Measurements from ENCODE around the gene OR1A1. TPM values are rescaled to one million over a fixed set of nuclear protein-coding genes. Genes with fewer than 3 reads are reported as not detected.

OR1A1 gene
- total RNA-seq (not detected), polyA plus RNA-seq (not detected)
- long read RNA-seq, donor 1 = 0 reads
- long read RNA-seq, donor 2 = 0 reads
- long read RNA-seq, donor 3 = 0 reads

- H3K27ac ChIP-seq = no peak within 1 kb of the TSS
- ATAC-seq (no peak), DNase-seq (no peak)
- WGBS, 4 donors = 66 to 74% (median 68%) methylated on average over 6 to 7 of the region's 7 CpGs
- H3K4me1 ChIP-seq = no peaks in the 10 kb centered on the region
- intact Hi-C loops (cut with DNase I) = no loop called here
- peaks cover 0 to 22% (median 4%) of the 10 kb centered on the region in 12 donors for H3K9me3 ChIP-seq
- TF ChIP-seq POLR2A (IDR thresholded peaks at IDR 0.05) (no peak), CTCF (IDR thresholded peaks at IDR 0.05) (no peak)
- H3K4me3 ChIP-seq = no peak within 1 kb of the TSS
- H3K36me3 ChIP-seq = no peaks in the 10 kb centered on the region
- no peaks in the 10 kb centered on the region for H3K27me3 ChIP-seq
Observed at GRCh38 chr17:3207367-3207766, at the start of gene OR1A1. OR1A1 (plus strand) TSS chr17:3207667; CDS start chr17:3215621, 7,954 bp downstream.

DNA sequence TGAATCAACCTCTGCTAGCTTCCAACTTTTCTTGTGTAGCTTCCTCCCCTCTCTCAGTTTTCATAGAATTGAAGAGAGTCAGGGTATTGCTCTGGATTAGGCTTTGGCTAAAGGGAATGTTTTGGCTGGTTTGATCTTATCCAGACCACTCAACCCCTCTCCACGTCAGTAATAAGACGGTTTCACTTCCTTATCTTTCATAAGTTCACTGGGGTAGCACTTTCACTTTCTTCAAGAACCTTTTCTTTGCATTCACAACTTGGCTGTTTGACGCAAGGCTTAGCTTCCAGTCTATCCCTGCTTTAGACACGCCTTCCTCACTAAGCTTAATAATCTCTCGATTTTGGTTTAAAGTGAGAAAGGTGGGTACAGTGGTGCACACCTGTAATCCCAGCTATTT, 39.9 kb upstream of the OR1A1 start:
- Histone ChIP-seq H3K27me3 (peaks cover 0 to 6% (median 0%) of the 10 kb centered on the region in 9 donors), H3K36me3 (no peaks in the 10 kb centered on the region), H3K27ac (no peak overlapping the region), H3K4me1 (peaks cover 0 to 6% (median 0%) of the 10 kb centered on the region in 12 donors), H3K9me3 (peaks cover 0 to 13% (median 0%) of the 10 kb centered on the region in 12 donors), H3K4me3 (no peak overlapping the region)
- DNase-seq (no peak), ATAC-seq (no peak)
- 56 to 61% (median 59%) methylated on average over 5 of the region's 5 CpGs for WGBS, 4 donors
- intact Hi-C loops (cut with DNase I) = no loop called here
- TF ChIP-seq CTCF (IDR thresholded peaks at IDR 0.05) = no peak
- TF ChIP-seq POLR2A (IDR thresholded peaks at IDR 0.05) = no peak

- 35 to 51% (median 42%) methylated on average over 4 of the region's 4 CpGs for WGBS, 4 donors
- no peak for ATAC-seq
- intact Hi-C loops (cut with DNase I) = no loop called here
- H3K36me3 ChIP-seq = no peaks in the 10 kb centered on the region
- no peak for DNase-seq
- H3K27me3 ChIP-seq = peaks cover 0 to 11% (median 0%) of the 10 kb centered on the region in 9 donors
- no peaks in the 10 kb centered on the region for H3K9me3 ChIP-seq
- no peak overlapping the region for H3K27ac ChIP-seq
- no peak overlapping the region for H3K4me3 ChIP-seq
- TF ChIP-seq CTCF (IDR thresholded peaks at IDR 0.05) = no peak
- TF ChIP-seq POLR2A (IDR thresholded peaks at IDR 0.05) = no peak
- no peaks in the 10 kb centered on the region for H3K4me1 ChIP-seq
Observed at GRCh38 chr17:3189961-3190360, 17.5 kb upstream of the OR1A1 start.

- H3K27me3 ChIP-seq = peaks cover 0 to 17% (median 0%) of the 10 kb centered on the region in 9 donors
- intact Hi-C loops (cut with DNase I) = no loop called here
- no peaks in the 10 kb centered on the region for H3K4me1 ChIP-seq
- WGBS, 4 donors = 71 to 74% (median 73%) methylated on average over 4 of the region's 4 CpGs
- H3K27ac ChIP-seq = no peak within 1 kb of the TSS
- H3K4me3 ChIP-seq = no peak within 1 kb of the TSS
- no peaks in the 10 kb centered on the region for H3K36me3 ChIP-seq
- no peak for DNase-seq
- ATAC-seq = no peak
- H3K9me3 ChIP-seq = peaks cover 0 to 16% (median 7%) of the 10 kb centered on the region in 12 donors
- no peak for TF ChIP-seq CTCF (IDR thresholded peaks at IDR 0.05)
Observed at GRCh38 chr17:3197219-3197618, 10.2 kb upstream of the OR1A1 start, which contains the start of gene OR1A2. OR1A2 (plus strand) TSS chr17:3197519; CDS start chr17:3197519, 0 bp downstream.

Measured in heart left ventricle (tissue), 16 donors.